Smooth muscle cell (in vitro differentiated cells): ENCODE measurements around the gene L3MBTL2. TPM values are rescaled to one million over a fixed set of nuclear protein-coding genes. Genes with fewer than 3 reads are reported as not detected.

ENCODE experiments used
- DNase-seq: peaks from one replicate; lab custom pipeline; 2025; ENCODE audit not compliant: unreplicated experiment; lab: John Stamatoyannopoulos, UW
- H2AFZ ChIP-seq: fragments of 200-600 bp; sonication (generic); 2 replicates; pipeline ENCODE4 v1.6.0; 2016; ENCODE audit warnings: antibody characterized with exemption, low read depth, mild to moderate bottlenecking
- H3F3A ChIP-seq: fragments of 200-600 bp; sonication (generic); 2 replicates; pipeline ENCODE4 v1.6.0; 2017; ENCODE audit warnings: antibody characterized with exemption, low read depth
- H3K27ac ChIP-seq: fragments of 200-600 bp; sonication (generic); 2 replicates; pipeline ENCODE4 v1.5.1; 2016; ENCODE audit warnings: low read depth, mild to moderate bottlenecking
- H3K27me3 ChIP-seq: fragments of 200-600 bp; sonication (generic); 2 replicates; pipeline ENCODE4 v1.6.1; 2016; ENCODE audit warnings: low read depth, mild to moderate bottlenecking
- H3K36me3 ChIP-seq: fragments of 200-600 bp; sonication (generic); 2 replicates; pipeline ENCODE4 v1.5.1; 2016; ENCODE audit warnings: low read depth
- H3K4me1 ChIP-seq: fragments of 200-600 bp; sonication (generic); 2 replicates; pipeline ENCODE4 v1.5.1; 2016; ENCODE audit warnings: low read depth
- H3K4me2 ChIP-seq: fragments of 200-600 bp; sonication (generic); 2 replicates; pipeline ENCODE4 v1.6.0; 2016; ENCODE audit warnings: mild to moderate bottlenecking
- H3K4me3 ChIP-seq: fragments of 200-600 bp; sonication (generic); 2 replicates; pipeline ENCODE4 v1.5.1; 2016; ENCODE audit warnings: mild to moderate bottlenecking
- H3K79me2 ChIP-seq: fragments of 200-600 bp; sonication (generic); 2 replicates; pipeline ENCODE4 v1.6.0; 2016; ENCODE audit warnings: low read depth, mild to moderate bottlenecking
- H3K9ac ChIP-seq: fragments of 200-600 bp; sonication (generic); 2 replicates; pipeline ENCODE4 v1.6.0; 2016; ENCODE audit warnings: low read depth
- H3K9me3 ChIP-seq: fragments of 200-600 bp; sonication (generic); replicated peaks from 2 replicates; pipeline ENCODE4 v1.5.1; 2016; ENCODE audit warnings: low read depth
- H4K20me1 ChIP-seq: fragments of 200-600 bp; sonication (generic); 2 replicates; pipeline ENCODE4 v1.6.0; 2016; ENCODE audit warnings: low read depth
- CTCF ChIP-seq: fragments of 200-600 bp; sonication (generic); IDR thresholded peaks from 2 replicates; pipeline ENCODE4 v1.5.1; 2017; ENCODE audit warnings: borderline replicate concordance, mild to moderate bottlenecking, antibody characterized with exemption; ENCODE audit not compliant: insufficient read depth, poor library complexity, severe bottlenecking
- WGBS: methylation state at CpG from one replicate; pipeline ENCODE4 v1.1.7; 2016; ENCODE audit warnings: low lambda C conversion rate; 5-methylcytosine and 5-hydroxymethylcytosine counted together
- polyA plus RNA-seq: library from polyadenylated mRNA; unstranded; fragments of >200 nt; fragmentation: Nextera tagmentation; extraction: Ambion mirVana; gene quantifications from 2 replicates; pipeline ENCODE4 v1.2.1, GENCODE V29; 2016
- total RNA-seq: library from RNA; depleted of rRNA; stranded (reverse); fragments of >200 nt; gene quantifications from 2 replicates; pipeline ENCODE4 v1.2.3, GENCODE V29; 2014

L3MBTL2 gene
- total and polyA plus RNA-seq, 2 experiments from 2014 or later: 10.7 to 15.5 TPM

GRCh38 chr22:41222846-41223507 lies 17.9 kb downstream of the L3MBTL2 start:
- H2AFZ ChIP-seq: no peak overlapping the region
- 97% methylated on average over 9 of the region's 9 CpGs for WGBS
- no peaks in the 10 kb centered on the region for H3K79me2 ChIP-seq
- no peaks in the 10 kb centered on the region for H3K27me3 ChIP-seq
- peaks cover under 1% of the 10 kb centered on the region for H3K4me1 ChIP-seq
- H3K4me2 ChIP-seq: no peak overlapping the region
- no peak for DNase-seq
- no peaks in the 10 kb centered on the region for H4K20me1 ChIP-seq
- TF ChIP-seq CTCF: no peak
- no peak overlapping the region for H3K4me3 ChIP-seq
- H3K9me3 ChIP-seq: no peaks in the 10 kb centered on the region
- H3K36me3 ChIP-seq: no peaks in the 10 kb centered on the region
- no peak overlapping the region for H3K27ac ChIP-seq
- no peak overlapping the region for H3K9ac ChIP-seq
- H3F3A ChIP-seq: peaks cover 1% of the 10 kb centered on the region

GRCh38 chr22:41223535-41223934 lies 18.4 kb downstream of the L3MBTL2 start:
- Histone ChIP-seq H2AFZ (no peak overlapping the region), H3K4me3 (no peak overlapping the region), H3K79me2 (no peaks in the 10 kb centered on the region), H3K4me2 (no peak overlapping the region), H3K27ac (no peak overlapping the region), H4K20me1 (no peaks in the 10 kb centered on the region), H3F3A (no peaks in the 10 kb centered on the region), H3K9me3 (no peaks in the 10 kb centered on the region), H3K9ac (no peak overlapping the region), H3K36me3 (no peaks in the 10 kb centered on the region), H3K4me1 (no peaks in the 10 kb centered on the region), H3K27me3 (no peaks in the 10 kb centered on the region)
- no peak for TF ChIP-seq CTCF
- 98% methylated on average over 7 of the region's 7 CpGs for WGBS
- DNase-seq: no peak

- Histone ChIP-seq H3K27ac (no peak overlapping the region), H3K9me3 (no peaks in the 10 kb centered on the region), H3K27me3 (no peaks in the 10 kb centered on the region), H3K4me3 (no peak overlapping the region), H3K36me3 (no peaks in the 10 kb centered on the region), H3K9ac (no peak overlapping the region), H2AFZ (no peak overlapping the region), H3K4me2 (no peak overlapping the region), H3F3A (no peaks in the 10 kb centered on the region), H4K20me1 (no peaks in the 10 kb centered on the region), H3K4me1 (no peaks in the 10 kb centered on the region), H3K79me2 (no peaks in the 10 kb centered on the region)
- WGBS: 97% methylated on average over 25 of the region's 26 CpGs
- TF ChIP-seq CTCF: no peak
- no peak for DNase-seq
These were observed 21.9 kb downstream of the L3MBTL2 start for GRCh38 chr22:41226723-41227655.
